GM21390 (cell line): ENCODE results near the gene ARL14EP.
A peak's percentile ranks its signal among the peaks of the same experiment; 100 is the strongest.

Source experiments
- ATAC-seq: cut with Tn5 transposase; IDR thresholded peaks from one replicate; pipeline ENCODE4 v1.9.1; 2021; ENCODE audit not compliant: unreplicated experiment

The ARL14EP gene

DNA sequence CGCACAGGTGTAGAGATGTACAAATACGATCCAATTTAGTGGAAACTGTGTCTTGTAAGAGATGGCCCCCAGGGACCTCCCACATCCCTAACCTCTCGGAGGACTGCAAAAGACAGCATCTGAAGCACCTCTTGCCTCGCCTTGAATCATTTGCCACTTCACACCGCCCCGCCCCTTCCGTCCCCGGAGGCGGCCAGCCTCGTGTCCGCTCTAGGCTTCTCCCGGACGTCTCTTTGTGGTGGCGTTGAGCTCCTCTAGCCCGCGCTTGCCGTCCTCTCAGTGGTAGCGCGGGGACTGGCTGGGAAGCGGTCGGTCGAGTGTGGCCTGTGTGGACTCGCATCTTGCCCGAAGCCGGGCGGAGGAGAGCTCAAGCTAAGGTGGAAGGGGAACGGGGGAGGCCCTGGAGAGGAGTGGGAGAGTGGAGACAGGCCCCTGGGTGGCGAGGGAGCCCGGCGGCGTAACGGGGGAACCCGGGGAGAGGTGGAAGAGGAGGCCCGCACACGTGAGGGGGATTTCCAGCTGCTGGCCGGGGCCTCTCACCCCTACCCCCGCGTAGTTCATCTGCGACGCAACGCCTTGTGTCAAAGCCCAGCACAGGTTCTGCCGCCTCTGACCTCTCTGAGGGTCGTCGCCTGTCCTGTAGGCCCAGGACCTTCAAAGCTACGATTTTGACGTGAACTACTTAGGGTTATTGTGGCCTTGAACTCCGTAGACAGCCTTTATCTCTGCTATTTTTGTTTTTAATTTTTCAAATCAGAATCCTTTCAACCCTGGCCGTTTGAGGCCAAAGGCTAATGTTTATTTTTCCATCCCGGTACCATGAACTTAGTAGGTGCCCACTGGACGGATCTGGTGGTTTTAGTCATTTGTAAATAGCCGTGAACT lies at the start of gene ARL14EP:
Gene ARL14EP, plus strand, starts transcription at position 279 of the 885 bp plus-strand sequence. CDS start 7,845 bp downstream, outside the sequence.
- ATAC-seq: peak; percentile 97

DNA sequence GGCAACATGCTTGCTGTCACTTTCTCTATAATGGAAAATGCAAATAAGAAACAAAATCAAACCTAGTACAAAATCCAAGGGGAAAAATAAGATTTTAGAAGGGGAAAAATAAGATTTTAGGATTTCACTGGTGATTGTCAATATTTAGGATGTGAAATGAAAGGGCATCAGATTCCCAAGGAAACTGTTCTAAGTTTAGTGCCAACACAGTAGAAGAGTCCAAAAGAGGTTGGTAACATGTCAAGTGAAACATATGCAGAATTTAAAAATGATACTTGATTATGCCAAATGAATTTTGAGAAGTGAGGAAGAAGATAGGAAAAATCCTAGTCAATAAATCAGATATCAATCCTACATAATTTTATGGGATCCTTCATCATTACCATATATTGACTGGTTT lies 45.7 kb upstream of the ARL14EP start:
- ATAC-seq: no peak

DNA sequence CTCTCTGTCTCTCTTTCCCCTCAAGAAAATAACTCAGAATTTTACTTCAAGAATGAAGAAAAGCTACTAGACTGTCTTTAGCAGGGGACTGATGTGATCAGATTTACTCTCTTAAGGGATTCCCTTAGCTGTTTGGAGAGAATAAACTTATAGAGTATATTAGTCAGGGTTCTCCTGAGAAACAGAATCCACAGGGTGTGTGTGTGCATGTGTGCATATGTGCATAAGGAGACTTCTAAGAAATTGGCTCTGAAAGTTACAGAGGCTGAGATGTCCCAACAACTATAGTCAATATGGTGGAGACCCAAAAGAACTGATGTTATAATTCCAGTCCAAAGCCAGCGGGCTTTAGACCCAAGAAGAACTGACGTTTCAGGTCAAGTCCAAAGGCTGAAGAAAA lies 43.1 kb upstream of the ARL14EP start:
- ATAC-seq: no peak

DNA sequence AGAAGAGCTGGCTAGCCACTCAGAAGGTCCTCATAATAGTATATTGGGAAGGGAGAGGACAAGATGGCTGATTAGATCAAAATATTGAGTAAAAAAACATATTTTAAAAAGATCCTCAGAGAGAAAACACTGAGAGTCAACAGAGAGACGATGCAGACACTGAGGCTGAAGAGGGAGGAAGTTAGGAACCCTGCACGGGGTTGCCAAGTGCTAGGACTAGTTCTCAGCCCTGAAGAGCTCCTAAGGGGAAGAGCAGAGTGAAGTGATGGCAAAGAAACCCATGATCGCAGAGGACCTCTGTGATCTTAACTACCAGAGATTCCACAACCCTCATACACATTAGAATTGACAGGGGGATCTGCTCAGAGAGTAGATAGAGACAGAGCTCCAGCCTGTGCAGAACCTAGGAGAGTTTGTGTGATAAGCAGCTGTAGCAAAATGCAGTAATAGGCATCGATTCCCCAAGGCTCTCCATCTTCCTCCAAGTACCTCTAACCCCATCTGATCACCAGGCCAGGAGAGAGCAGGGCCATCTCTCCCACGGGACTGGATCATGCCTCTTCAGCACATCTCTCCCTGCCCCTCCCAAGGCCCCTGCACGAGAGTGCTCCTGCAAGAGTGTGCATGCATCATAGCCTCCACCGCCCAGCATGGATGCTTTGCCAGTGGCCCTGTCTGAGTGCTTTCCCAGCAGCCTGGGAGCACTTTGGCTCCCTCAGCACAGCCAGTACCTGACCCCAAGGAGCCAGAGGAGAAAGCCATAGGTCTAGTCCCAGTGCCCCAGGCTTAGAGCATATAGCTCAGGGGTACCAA lies 41.2 kb upstream of the ARL14EP start:
- ATAC-seq: peak; percentile 30

DNA sequence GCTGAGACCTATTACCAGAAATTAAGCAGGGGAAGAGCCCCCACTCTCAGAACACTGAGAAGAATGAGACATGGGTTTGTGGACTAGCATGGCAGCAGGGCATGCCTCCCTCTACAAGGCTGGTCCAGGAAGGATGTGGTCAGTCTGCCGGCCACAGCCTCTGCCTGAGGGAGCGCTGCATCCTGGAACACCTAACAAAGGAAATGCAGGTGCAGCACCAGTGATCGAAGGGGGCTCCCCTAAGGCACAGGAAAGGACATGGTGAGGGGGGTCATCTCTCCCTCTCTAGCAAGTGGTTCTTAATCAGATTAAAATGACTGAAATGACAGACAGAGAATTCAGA lies 40.6 kb upstream of the ARL14EP start:
- ATAC-seq: peak; percentile 82

DNA sequence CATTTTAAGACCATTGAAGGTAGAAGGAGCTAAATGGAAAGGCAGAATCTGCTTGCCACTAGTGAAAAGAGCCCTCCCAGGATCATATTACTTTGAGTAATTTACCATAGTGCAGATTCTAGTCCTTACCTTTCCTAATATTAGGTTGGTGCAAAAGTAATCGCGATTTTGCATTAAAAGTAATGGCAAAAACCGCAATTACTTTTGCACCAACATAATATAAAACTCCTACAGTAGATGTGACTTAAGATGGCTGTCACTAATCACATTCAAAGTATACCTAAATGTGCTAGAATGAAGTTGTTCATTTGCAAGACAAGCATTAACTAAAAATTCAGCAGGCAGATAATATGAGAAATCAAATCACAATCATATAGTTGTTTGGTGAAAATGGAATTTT lies 38.1 kb upstream of the ARL14EP start:
- ATAC-seq: no peak

DNA sequence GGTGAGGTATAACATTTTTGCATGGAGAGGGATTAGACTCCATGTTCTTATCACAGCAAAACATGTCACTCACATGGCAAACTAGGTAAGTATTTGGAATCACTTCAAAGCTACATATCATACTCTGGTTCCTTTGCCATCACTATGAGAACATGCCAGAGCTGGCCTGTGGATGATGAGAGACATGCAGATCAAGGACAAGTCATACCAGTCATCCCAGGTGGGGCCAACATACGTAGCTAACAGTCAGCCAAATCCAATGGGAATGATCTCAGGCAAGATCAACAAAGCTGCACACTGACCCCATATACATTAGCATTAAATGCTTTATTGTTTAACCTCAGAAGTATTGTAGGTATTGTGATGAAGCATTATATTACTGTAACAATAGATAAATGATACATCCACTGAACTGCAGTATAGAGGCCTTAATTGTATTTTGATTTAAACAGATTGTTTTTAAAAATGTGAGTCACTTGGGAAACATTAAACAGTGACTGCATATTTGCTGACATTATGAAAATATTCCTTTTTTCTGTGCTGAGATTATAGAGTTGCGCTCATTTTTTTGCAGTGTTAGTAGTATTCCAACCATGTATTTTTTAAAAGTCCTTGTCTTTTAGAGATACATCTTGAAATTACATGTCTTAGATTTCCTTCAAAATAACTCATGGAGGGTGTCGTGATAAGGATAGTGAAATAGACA lies 37.3 kb upstream of the ARL14EP start:
- no peak for ATAC-seq

DNA sequence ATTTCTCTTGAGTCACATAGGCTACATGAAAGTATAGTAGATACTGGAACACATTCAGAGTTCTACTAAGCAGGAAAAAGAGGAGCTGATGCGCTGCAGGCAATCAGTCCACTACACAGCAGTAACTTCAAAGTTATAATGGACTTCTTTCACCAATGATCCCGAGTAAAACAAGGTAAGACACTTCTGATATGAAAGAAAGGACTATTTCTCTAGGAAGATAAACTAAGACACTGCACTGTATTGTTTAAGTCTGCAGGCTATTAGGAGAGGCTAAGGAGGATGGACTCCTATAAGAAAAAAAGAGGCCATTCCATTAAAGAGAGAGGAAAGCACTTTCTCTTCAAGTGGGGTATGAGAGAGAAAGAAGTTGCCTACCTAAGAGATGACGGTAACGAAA lies 31.6 kb upstream of the ARL14EP start:
- ATAC-seq: no peak

DNA sequence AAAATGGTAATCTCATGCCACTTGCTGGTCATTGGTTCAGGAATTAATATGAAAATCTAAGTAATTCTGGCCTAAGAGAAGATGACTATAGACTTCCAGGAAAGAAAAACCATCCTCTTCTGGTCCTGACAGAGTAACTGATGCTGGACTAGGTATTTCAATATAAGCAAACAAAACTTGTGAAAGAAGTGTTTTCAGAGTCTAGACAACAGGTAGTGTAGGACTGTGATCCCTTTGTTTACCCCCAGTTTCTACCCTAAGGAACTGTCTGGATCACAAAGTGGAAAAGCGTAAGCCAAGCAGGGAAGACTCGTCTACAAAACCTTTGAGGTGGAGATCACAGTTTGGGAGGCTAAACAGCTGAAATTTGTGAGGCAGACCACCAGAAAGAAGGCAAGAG lies 30.4 kb upstream of the ARL14EP start:
- no peak for ATAC-seq

DNA sequence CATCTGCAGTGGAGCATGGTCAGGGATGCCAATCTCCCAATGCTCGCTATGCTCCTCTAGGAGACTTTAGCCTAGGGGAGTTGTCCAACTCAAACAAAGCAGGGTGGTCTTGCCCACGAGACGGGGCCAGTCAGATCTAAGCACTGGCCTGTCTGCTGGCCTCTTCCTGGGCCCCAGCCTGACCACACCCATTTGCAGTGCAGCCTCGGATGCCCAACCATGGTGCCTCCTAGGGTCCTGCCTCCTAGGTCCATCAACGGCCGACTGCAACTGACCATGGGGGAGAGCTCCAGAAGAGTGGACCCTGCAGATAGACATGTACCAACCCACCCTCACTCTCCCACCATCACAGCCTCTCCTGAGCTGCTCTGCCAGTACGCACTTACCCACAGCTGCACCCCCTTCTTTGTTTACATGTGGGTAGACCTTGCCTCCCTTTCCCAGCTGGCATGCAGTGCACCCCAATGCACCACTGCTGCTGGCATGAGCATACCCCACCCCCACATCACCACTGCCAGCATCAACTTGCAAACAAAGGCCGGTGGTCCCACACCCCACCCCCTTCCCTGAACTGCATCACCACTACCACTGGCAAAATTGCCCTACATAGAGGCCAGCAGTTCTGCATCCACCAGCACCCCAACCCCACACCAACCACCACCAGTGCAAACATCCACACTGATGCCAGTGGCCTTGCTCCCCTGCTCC lies 27.6 kb upstream of the ARL14EP start:
- ATAC-seq: no peak

DNA sequence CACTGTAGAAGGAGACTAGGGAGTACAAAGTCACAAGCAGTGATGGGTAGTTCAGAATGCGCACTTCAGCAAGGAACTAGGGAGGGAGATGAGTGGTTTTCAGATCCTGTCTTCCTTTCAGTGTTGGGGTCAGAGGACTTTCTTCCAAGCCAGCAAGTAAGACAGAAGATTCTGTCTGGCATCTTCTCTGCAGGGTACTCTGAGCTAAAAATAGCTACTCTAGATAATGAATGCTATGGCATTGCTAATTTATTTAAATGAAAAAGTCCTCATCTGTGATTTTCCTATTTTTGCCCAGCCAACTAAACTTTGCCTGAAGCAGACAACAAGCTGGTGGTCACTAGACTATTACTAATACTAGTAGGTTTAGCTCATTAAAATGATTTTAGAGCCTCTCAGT lies 18.3 kb upstream of the ARL14EP start:
- ATAC-seq: no peak

DNA sequence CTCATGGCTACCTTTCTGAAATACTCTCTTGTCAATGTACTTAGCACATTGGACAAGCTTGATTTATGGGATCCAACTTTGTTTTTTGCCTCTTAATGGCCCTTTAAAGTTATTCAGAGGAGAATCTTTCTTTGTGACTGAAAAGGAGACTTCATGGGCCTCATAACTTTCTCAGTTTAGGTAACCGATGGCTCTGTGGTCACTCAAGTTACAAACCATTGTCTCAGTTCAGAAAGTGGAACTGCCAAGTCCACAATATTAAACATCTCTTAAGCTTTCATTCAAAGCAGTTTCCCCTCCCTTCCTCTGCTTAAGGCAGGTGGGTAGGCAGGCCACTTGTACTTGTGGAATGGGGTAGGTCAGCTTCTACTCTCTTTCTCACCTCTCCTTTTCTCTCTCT lies 12.3 kb upstream of the ARL14EP start:
- ATAC-seq: peak; percentile 96

DNA sequence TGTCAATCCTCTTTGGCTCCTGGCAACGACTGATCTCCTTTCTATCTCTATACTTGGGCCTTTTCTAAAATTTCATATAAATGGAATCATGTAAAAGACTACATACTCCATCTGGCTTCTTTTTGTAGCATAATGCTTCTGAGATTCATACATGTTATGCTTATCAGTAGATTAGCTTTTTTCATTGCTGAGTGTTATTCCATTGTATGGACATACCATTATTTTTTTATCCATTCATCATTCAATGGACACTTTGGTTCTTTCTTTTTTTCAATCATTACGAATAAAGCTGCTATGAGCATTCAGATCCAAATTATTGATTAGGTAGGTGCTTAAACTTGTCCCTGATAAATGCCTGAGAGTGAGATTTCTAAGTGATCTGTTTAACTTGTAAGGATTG lies 11.7 kb upstream of the ARL14EP start:
- no peak for ATAC-seq

DNA sequence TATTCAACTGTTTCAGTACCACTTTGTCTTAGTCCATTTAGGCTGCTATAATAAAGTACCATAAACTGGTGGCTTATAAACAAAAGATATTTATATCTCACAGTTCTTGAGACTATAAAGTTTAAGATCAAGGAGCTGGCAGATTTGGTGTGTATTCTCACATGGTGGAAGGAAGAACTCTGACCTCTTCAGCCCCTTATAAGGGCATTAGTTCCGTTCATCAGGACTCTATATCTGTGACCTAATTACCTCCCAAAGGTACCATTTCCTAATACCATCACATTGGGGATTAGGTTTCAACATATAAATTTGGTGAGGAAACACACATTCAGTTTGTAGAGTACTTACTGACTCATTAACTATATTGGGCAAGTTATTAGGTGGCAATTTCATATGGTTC lies 10.7 kb upstream of the ARL14EP start:
- ATAC-seq: no peak

DNA sequence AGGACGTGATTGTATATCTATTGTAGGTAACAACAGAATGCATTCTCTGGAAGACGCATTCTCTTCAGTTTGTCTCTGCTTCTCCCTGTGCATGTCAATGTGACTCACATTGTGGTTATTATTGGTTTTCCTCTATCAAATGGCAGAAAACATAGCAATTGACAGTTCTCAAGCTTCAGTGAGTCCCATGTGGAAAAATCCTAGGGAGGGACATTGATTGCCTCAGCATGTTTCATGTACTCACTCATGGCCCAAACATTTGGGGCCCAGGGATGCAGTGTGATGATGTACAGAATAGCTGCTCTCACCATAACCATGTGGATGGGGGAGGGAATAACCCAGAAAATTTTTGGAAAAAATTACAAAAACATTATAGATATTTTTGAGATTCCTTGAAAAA lies 9.3 kb upstream of the ARL14EP start:
- no peak for ATAC-seq

DNA sequence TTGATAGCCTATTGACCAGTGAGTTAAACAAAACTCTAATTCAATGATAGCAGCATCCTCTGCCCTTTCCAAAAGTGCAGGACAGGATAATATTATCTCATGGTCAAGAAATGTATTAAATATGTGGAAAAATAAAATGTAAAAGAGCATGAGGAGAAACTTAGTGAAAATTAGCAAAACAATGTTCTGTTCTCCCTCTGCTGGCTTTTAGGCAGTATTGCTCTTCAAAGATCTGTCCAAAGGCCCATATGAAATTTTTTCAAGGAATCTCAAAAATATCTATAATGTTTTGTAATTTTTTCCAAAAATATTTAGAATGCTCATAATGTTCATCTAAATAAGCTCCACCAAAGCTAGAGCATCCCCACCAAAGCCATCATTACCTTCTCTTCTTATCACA lies 8.3 kb upstream of the ARL14EP start:
- ATAC-seq: no peak

DNA sequence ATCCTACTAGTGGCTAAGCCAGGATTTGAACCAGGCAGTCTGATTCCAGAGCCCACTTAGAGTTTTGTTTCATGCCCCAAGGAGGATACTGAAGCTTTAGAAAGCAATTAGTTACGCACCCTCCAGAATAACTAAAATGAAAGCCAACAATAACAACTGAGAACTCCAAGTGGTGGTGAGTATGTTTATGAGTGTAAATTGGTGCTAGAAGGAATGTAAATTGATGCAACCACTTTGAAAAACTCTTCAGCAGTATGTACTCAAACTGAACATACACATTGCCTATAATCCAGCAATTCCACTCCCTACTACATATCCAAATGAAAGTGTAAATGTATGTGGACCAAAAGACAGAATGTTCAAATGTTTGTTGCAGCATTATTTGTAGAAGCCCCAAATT lies 6.7 kb upstream of the ARL14EP start:
- ATAC-seq: no peak

DNA sequence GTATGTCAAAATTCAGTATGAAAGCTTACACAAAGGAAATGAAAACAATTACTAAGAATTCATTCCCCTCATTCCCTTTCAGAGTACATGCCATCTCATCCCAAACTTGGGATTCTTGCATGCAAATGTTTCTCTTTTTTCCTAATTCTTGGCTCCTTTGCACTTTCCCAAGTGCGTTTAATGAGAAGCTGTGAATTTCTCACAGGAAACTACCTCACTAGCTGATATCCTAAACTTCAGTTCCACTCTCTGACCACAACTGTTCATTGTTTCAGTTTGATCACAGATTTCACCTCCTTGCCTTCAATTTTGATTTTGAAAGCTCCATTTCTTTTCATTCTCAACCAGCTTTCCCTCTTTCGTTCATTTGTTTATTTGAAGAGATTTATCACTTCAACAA lies 5.9 kb upstream of the ARL14EP start:
- peak; percentile 68 for ATAC-seq

DNA sequence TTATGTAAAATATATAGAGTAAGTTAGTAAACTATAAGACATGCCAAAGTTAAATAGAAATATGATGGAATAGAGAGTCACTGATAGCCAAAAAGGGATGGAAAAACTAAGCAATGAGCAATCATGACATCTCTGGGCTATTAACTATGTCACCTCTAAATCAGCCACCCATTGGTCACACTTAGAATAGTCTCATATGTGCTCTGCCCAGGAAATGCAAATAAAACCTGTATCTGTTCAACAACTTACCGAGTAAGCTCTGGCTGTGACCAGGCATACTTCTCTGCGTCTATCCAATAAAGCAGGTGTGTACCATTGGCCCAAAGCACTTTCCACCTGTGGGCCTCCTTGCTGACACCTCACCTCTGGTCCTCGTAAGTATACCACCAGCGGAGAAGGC lies 1.6 kb upstream of the ARL14EP start:
- ATAC-seq: no peak

DNA sequence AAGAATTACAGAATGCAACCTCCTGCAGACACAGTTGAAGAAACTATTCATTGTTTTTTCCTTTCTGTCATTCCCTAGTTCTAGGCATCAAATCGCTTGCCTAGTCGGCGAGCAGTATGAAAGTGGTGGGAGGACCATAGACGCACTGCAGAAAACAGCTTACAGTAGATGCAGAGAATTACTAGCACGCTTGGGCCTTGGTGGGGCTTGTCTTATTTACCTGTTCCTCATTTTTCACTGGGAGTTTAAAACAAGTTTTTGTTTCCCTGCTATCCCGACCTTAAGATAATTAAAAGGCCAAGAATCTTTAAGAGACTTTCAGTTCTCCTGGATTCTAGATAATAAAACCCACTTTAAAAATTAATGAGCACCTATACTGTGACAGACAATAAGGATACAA lies 713 bp upstream of the ARL14EP start:
- ATAC-seq: no peak
